Mucosa of rectum (tissue), 2 donors: ENCODE results near the gene DNAH10.
"Not testable (repeated sequence)": the region's sequence is repeated elsewhere in the genome, so short reads cannot be mapped to it uniquely, and the experiment has no call there.

Source experiments
- H3K27ac ChIP-seq, 2 donors: one replicate each; pipeline ENCODE4 v1.7.0; 2013; ENCODE audit warnings: inconsistent platforms in 2 of 2, low read depth in 2 of 2, low read length in 2 of 2
- H3K27me3 ChIP-seq, 2 donors: one replicate each; pipeline ENCODE4 v1.7.0; 2013; ENCODE audit warnings: low read length in 2 of 2; ENCODE audit not compliant: control insufficient read depth in 2 of 2, insufficient read depth in 2 of 2
- H3K36me3 ChIP-seq, 2 donors: one replicate each; pipeline ENCODE4 v1.7.0; 2013; ENCODE audit warnings: low read length in 2 of 2; ENCODE audit not compliant: control insufficient read depth in 2 of 2, insufficient read depth in 2 of 2
- H3K4me1 ChIP-seq, 2 donors: one replicate each; pipeline ENCODE4 v1.7.0; 2013; ENCODE audit warnings: low read length in 2 of 2, mild to moderate bottlenecking in 1 of 2; ENCODE audit not compliant: control insufficient read depth in 2 of 2, insufficient read depth in 2 of 2
- H3K4me3 ChIP-seq, 2 donors: one replicate each; pipeline ENCODE4 v1.7.0; 2013; ENCODE audit warnings: low read length in 2 of 2
- H3K9ac ChIP-seq, 2 donors: one replicate each; pipeline ENCODE4 v1.7.0; 2013; ENCODE audit warnings: low read length in 2 of 2, low read depth in 1 of 2, mild to moderate bottlenecking in 1 of 2
- H3K9me3 ChIP-seq, 2 donors: one replicate each; pipeline ENCODE4 v1.7.0; 2013; ENCODE audit warnings: low read length in 2 of 2; ENCODE audit not compliant: control insufficient read depth in 2 of 2
- donor health status: healthy.
- donor health status: Normal muscosa, but diverticular disease.

Gene DNAH10

DNA sequence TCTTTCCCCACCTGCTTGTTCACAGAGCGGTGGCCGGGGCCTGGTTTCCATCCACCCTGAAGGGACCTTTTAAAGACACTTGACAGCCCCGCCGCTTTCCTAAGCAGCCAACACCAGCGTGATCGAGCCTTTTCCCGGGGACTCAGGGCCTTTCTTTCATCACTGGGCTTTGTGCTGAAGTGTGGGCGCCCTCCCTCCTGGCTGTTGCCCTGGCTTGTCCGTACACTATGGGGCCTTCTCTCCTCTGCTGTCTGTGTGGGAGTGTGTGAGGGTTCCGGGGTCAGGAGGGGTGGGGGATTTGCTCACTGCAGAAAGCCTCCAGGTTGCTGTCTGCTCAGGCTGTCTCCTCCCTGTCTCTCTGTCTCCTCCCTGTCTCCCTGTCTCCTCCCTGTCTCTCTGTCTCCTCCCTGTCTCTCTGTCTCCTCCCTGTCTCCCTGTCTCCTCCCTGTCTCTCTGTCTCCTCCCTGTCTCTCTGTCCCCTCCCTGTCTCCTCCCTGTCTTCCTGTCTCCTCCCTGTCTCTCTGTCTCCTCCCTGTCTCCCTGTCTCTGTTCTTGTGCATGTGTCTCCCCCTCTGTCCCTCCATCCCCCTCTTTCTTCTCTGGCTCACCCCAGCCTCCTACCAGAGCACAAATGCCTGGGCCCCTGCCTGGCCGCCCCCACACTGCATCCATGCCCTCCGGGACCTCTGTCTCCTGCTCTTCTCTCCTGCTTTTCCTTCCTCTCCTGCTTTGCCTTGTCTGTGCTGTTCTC, 145.8 kb downstream of the DNAH10 start:
- Histone ChIP-seq H3K4me3 (no peak overlapping the region), H3K36me3 (no peaks in the 10 kb centered on the region), H3K27ac (no peak overlapping the region), H3K4me1 (no peaks in the 10 kb centered on the region), H3K9ac (no peak overlapping the region), H3K27me3 (no peaks in the 10 kb centered on the region), H3K9me3 (no peaks in the 10 kb centered on the region)

DNA sequence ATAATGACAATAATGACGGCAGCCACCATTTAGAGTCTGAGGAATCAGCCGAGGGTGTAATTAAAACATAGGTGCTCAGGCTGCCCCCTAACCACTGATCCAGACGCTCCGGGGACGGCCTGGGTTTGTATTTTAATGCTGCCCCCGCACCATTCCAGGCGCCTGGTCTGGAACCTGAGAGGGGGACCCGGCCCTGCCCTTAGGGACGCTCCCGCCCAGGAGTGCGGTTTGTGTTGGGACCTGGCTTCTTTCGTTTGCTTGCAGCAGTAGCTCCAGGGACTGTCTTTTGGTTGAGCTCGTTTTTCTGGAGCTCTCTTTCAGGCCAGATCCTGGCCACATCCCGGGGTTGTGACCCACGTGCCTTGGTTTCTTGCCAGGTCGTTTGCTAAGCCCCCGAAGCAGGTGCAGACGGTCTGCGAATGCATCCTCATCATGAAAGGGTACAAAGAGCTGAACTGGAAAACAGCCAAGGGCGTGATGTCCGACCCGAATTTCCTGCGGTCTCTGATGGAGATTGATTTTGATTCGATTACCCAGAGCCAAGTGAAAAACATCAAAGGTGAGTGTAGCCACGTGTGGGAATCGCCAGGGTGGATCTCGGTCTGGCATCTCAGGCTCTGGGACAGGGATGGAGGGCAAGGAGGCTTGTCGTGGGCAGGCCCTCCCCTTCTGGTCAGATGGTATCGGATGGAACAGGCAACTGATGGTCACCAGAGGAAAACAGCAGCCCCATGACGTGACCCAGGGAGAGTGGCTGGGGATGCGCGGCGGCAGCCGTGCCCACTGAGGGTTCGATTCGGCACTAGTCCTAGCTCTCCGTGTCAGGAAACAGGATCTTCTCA, 147.0 kb downstream of the DNAH10 start:
- H3K4me1 ChIP-seq: no peaks in the 10 kb centered on the region
- H3K4me3 ChIP-seq: no peak overlapping the region
- no peak overlapping the region for H3K27ac ChIP-seq
- no peaks in the 10 kb centered on the region for H3K9me3 ChIP-seq
- no peaks in the 10 kb centered on the region for H3K36me3 ChIP-seq
- no peaks in the 10 kb centered on the region for H3K27me3 ChIP-seq
- no peak overlapping the region for H3K9ac ChIP-seq

GRCh38 chr12:123910057-123910456, 148.0 kb downstream of the DNAH10 start:
- Histone ChIP-seq H3K9ac (no peak overlapping the region), H3K4me1 (no peaks in the 10 kb centered on the region), H3K4me3 (no peak overlapping the region), H3K36me3 (no peaks in the 10 kb centered on the region), H3K27ac (no peak overlapping the region), H3K9me3 (no peaks in the 10 kb centered on the region), H3K27me3 (no peaks in the 10 kb centered on the region)

- Histone ChIP-seq H3K4me3 (no peak overlapping the region), H3K27ac (no peak overlapping the region), H3K9ac (no peak overlapping the region), H3K36me3 (no peaks in the 10 kb centered on the region), H3K4me1 (peaks cover 0 to 3% of the 10 kb centered on the region in 2 donors), H3K27me3 (no peaks in the 10 kb centered on the region), H3K9me3 (no peaks in the 10 kb centered on the region)
These were observed 148.7 kb downstream of the DNAH10 start for GRCh38 chr12:123910761-123911193.

GRCh38 chr12:123911672-123912409, 149.7 kb downstream of the DNAH10 start:
- not testable (repeated sequence) for H3K27ac ChIP-seq, H3K27me3 ChIP-seq, H3K9ac ChIP-seq, H3K4me3 ChIP-seq, H3K36me3 ChIP-seq, H3K4me1 ChIP-seq, H3K9me3 ChIP-seq

GRCh38 chr12:123912415-123913380, 150.6 kb downstream of the DNAH10 start:
- H3K9ac ChIP-seq: no peak overlapping the region
- no peak overlapping the region for H3K4me3 ChIP-seq
- no peak overlapping the region for H3K27ac ChIP-seq
- no peaks in the 10 kb centered on the region for H3K36me3 ChIP-seq
- H3K27me3 ChIP-seq: no peaks in the 10 kb centered on the region
- H3K4me1 ChIP-seq: peaks cover 0 to 3% of the 10 kb centered on the region in 2 donors
- no peaks in the 10 kb centered on the region for H3K9me3 ChIP-seq

- Histone ChIP-seq H3K27me3 (no peaks in the 10 kb centered on the region), H3K9me3 (no peaks in the 10 kb centered on the region), H3K36me3 (no peaks in the 10 kb centered on the region), H3K9ac (no peak overlapping the region), H3K27ac (no peak overlapping the region), H3K4me3 (no peak overlapping the region), H3K4me1 (peaks cover 0 to 3% of the 10 kb centered on the region in 2 donors)
These were observed 152.7 kb downstream of the DNAH10 start for GRCh38 chr12:123914726-123915333.

GRCh38 chr12:123916729-123917128, 154.6 kb downstream of the DNAH10 start:
- no peak overlapping the region for H3K4me3 ChIP-seq
- peaks cover 0 to 3% of the 10 kb centered on the region in 2 donors for H3K4me1 ChIP-seq
- no peak overlapping the region for H3K9ac ChIP-seq
- H3K27ac ChIP-seq: no peak overlapping the region
- H3K36me3 ChIP-seq: no peaks in the 10 kb centered on the region
- no peaks in the 10 kb centered on the region for H3K9me3 ChIP-seq
- no peaks in the 10 kb centered on the region for H3K27me3 ChIP-seq

- Histone ChIP-seq H3K9me3 (no peaks in the 10 kb centered on the region), H3K27ac (no peak overlapping the region), H3K4me3 (no peak overlapping the region), H3K4me1 (peaks cover 0 to 3% of the 10 kb centered on the region in 2 donors), H3K9ac (no peak overlapping the region), H3K36me3 (no peaks in the 10 kb centered on the region), H3K27me3 (no peaks in the 10 kb centered on the region)
These were observed 155.3 kb downstream of the DNAH10 start for GRCh38 chr12:123917337-123917850.
